ENCODE measurements around the gene SHC4. TPM values are rescaled to one million over a fixed set of nuclear protein-coding genes. Genes with fewer than 3 reads are reported as not detected.

Gene SHC4
- total and polyA plus RNA-seq, 9 of the 15 experiments (the other 6 are each of a cell fraction or from before 2014, with no cell fraction given), result 0.43 to 1.2 (median 0.67) TPM

DNA sequence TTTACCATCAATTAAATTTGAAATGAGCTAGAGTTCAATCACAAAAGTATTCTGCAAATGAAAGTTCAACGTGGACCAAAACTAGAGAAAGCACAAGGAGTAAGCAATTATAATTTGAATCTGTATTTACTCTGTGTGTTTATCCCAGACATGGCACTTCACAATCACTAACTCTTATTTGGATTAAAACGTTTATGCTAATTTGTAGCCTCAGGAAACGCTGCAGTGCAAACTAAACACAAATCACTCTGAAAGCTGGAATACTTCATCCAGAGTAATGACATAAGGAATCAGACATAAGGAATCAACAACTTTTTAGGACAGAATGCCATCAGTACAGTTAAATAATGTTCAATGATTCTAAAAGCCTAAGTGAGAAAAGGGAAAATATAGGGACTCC is 171.3 kb downstream of the SHC4 start:
- DNase-seq (ENCODE audit: extremely low read depth in 1 of 4, low spot score in 3 of 4) (no peak), ATAC-seq (no peak), FAIRE-seq (no peak)
- Histone ChIP-seq H3K9ac (ENCODE audit: insufficient read depth in 1 of 2, low read depth in 2 of 2, low read length in 2 of 2) (no peak overlapping the region), H3K4me2 (ENCODE audit: insufficient read depth, low read length) (no peak overlapping the region), H3K9me1 (ENCODE audit: control insufficient read depth, insufficient read depth, low read length) (no peaks in the 10 kb centered on the region), H2AFZ (ENCODE audit: low read depth, low read length) (no peak overlapping the region), H3K27ac (ENCODE audit: extremely low read depth, low read depth, low read length) (no peak overlapping the region), H4K20me1 (replicated peaks; ENCODE audit: control insufficient read depth, insufficient read depth, low read length) (no peaks in the 10 kb centered on the region), H3K27me3 (ENCODE audit: control insufficient read depth in 2 of 2, insufficient read depth in 2 of 2, low read length in 2 of 2) (no peaks in the 10 kb centered on the region), H3K9me3 (replicated peaks; ENCODE audit: control insufficient read depth, insufficient read depth, low read depth, low read length) (no peaks in the 10 kb centered on the region), H3K79me2 (ENCODE audit: control insufficient read depth, insufficient read depth, low read length) (no peaks in the 10 kb centered on the region), H3K4me3 (no peak overlapping the region), H3K4me1 (replicated peaks in 1 of 2; ENCODE audit: control insufficient read depth in 2 of 2, insufficient read depth in 2 of 2, low read length in 2 of 2) (0 out of 5 replicates have a peak, but pooled peaks cover 0 to 3% of the 10 kb centered on the region in 2 experiments), H3K36me3 (ENCODE audit: control insufficient read depth, insufficient read depth, low read length) (peaks cover 88% of the 10 kb centered on the region)
- ChIA-PET POLR2A (no interaction called here), CTCF (ENCODE audit: low intra/inter-chr PET ratio) (no interaction called here)
- 80% methylated on average over 3 of the region's 3 CpGs for WGBS (ENCODE audit: insufficient coverage, low coverage, missing lambda C conversion rate)
- intact Hi-C loops (cut with micrococcal nuclease) (no loop called here), in situ Hi-C loops (cut with MboI) (no loop called here)
- no TSS peak for BruUV-seq (replicated peaks)
- TF ChIP-seq, protein P1, sequence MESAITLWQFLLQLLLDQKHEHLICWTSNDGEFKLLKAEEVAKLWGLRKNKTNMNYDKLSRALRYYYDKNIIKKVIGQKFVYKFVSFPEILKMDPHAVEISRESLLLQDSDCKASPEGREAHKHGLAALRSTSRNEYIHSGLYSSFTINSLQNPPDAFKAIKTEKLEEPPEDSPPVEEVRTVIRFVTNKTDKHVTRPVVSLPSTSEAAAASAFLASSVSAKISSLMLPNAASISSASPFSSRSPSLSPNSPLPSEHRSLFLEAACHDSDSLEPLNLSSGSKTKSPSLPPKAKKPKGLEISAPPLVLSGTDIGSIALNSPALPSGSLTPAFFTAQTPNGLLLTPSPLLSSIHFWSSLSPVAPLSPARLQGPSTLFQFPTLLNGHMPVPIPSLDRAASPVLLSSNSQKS (CRISPR knock-in tag; IDR thresholded peaks at IDR 0.05), result no peak
- TF ChIP-seq JUNB (CRISPR knock-in tag; conservative IDR thresholded peaks at IDR 0.05) (no peak), ZNF146 (CRISPR knock-in tag; IDR thresholded peaks at IDR 0.05; ENCODE audit: unreplicated experiment) (no peak), YBX1 (IDR thresholded peaks at IDR 0.05) (no peak), HMGXB4 (CRISPR knock-in tag; IDR thresholded peaks at IDR 0.05) (no peak), BACH1 (tag; IDR thresholded peaks at IDR 0.05) (no peak), ZNF408 (CRISPR knock-in tag; IDR thresholded peaks at IDR 0.05; ENCODE audit: low read depth) (no peak), U2AF2 (optimal IDR thresholded peaks at IDR 0.05; ENCODE audit: low read depth, low read length) (no peak), MAFK (IDR thresholded peaks at IDR 0.05; ENCODE audit: low read length) (no peak), SRF (CRISPR knock-in tag; IDR thresholded peaks at IDR 0.05) (no peak), MTA1 (IDR thresholded peaks at IDR 0.05; ENCODE audit: borderline replicate concordance) (no peak), MTA3 (IDR thresholded peaks at IDR 0.05; ENCODE audit: borderline replicate concordance) (no peak), PRDM10 (IDR thresholded peaks at IDR 0.05; ENCODE audit: partially characterized antibody) (no peak), ELF4 (CRISPR knock-in tag; IDR thresholded peaks at IDR 0.05) (no peak), SNIP1 (IDR thresholded peaks at IDR 0.05; ENCODE audit: low read depth) (no peak)
- TF ChIP-seq, protein P2, sequence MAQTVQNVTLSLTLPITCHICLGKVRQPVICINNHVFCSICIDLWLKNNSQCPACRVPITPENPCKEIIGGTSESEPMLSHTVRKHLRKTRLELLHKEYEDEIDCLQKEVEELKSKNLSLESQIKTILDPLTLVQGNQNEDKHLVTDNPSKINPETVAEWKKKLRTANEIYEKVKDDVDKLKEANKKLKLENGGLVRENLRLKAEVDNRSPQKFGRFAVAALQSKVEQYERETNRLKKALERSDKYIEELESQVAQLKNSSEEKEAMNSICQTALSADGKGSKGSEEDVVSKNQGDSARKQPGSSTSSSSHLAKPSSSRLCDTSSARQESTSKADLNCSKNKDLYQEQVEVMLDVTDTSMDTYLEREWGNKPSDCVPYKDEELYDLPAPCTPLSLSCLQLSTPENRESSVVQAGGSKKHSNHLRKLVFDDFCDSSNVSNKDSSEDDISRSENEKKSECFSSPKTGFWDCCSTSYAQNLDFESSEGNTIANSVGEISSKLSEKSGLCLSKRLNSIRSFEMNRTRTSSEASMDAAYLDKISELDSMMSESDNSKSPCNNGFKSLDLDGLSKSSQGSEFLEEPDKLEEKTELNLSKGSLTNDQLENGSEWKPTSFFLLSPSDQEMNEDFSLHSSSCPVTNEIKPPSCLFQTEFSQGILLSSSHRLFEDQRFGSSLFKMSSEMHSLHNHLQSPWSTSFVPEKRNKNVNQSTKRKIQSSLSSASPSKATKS (CRISPR knock-in tag; IDR thresholded peaks at IDR 0.05), result no peak

Measured in K562 (cell line).